Measurements from ENCODE around the gene SARS1. TPM values are rescaled to one million over a fixed set of nuclear protein-coding genes. Genes with fewer than 3 reads are reported as not detected.

The SARS1 gene
- total and polyA plus RNA-seq, 2 of the 13 experiments (the other 11 are each of a cell fraction or from before 2014, with no cell fraction given) = 103 to 134 TPM

GRCh38 chr1:109270623-109271317, 57.1 kb downstream of the SARS1 start (continued):
- TF ChIP-seq ZNF616 (CRISPR knock-in tag; IDR thresholded peaks at IDR 0.05; ENCODE audit: low read depth) (no peak), NFYB (CRISPR knock-in tag; IDR thresholded peaks at IDR 0.05) (no peak), ZXDC (CRISPR knock-in tag; IDR thresholded peaks at IDR 0.05) (no peak), SNAPC5 (CRISPR knock-in tag; IDR thresholded peaks at IDR 0.05; ENCODE audit: borderline replicate concordance) (no peak), CBX1 (IDR thresholded peaks at IDR 0.05; ENCODE audit: low read depth) (no peak), ZMYM3 (CRISPR knock-in tag; IDR thresholded peaks at IDR 0.05) (no peak), ZMYM2 (CRISPR knock-in tag; IDR thresholded peaks at IDR 0.05) (no peak), ZNF543 (CRISPR knock-in tag; IDR thresholded peaks at IDR 0.05) (no peak), SRSF4 (IDR thresholded peaks at IDR 0.05; ENCODE audit: low read depth, low read length, poor library complexity, severe bottlenecking) (no peak), RXRB (CRISPR knock-in tag; IDR thresholded peaks at IDR 0.05; ENCODE audit: borderline replicate concordance) (no peak), GMEB2 (CRISPR knock-in tag; IDR thresholded peaks at IDR 0.05; ENCODE audit: low read depth) (no peak), MTA3 (CRISPR knock-in tag; IDR thresholded peaks at IDR 0.05) (no peak)

Measured in HepG2 (cell line).